Panc1 (cell line): ENCODE results near the gene ADARB2. TPM values are rescaled to one million over a fixed set of nuclear protein-coding genes. Genes with fewer than 3 reads are reported as not detected.

Experiments
- ATAC-seq: fragments of 200-7000 bp; cut with Tn5 transposase; 2 replicates; pipeline ENCODE4 v1.9.1; 2020; ENCODE audit warnings: mild to moderate bottlenecking, moderate library complexity
- BruUV-seq: library from RNA; stranded (reverse); fragments of 400-500 nt; replicated peaks from 2 replicates; lab custom pipeline; 2021; lab: Mats Ljungman, UMichigan
- CTCF ChIA-PET: fragments of 300-600 bp; sonication (Branson Sonifier 250); formaldehyde crosslinking; loops from one replicate; lab custom pipeline; 2022; ENCODE audit warnings: antibody characterized with exemption; lab: Charles Lee
- POLR2A ChIA-PET: fragments of 300-600 bp; sonication (Branson Sonifier 250); formaldehyde crosslinking; loops from one replicate; lab custom pipeline; 2022; ENCODE audit warnings: antibody characterized with exemption; lab: Charles Lee
- DNase-seq: peaks from one replicate; pipeline ENCODE4 v3.0.0-alpha.2; 2010; ENCODE audit warnings: low read depth, low spot score
- H3K27ac ChIP-seq: 2 replicates; pipeline ENCODE4 v1.5.1; 2011; ENCODE audit warnings: mild to moderate bottlenecking, low read length, inconsistent platforms
- H3K27me3 ChIP-seq: fragments of 200-500 bp; sonication (Bioruptor generic); 2 replicates; pipeline ENCODE4 v1.6.0; 2014; ENCODE audit warnings: low read length, inconsistent platforms; ENCODE audit not compliant: control insufficient read depth, insufficient read depth
- H3K36me3 ChIP-seq: fragments of 200-500 bp; sonication (Bioruptor generic); 2 replicates; pipeline ENCODE4 v1.5.1; 2014; ENCODE audit warnings: inconsistent platforms, mild to moderate bottlenecking, low read length, moderate library complexity; ENCODE audit not compliant: control insufficient read depth, insufficient read depth
- H3K4me1 ChIP-seq: 2 replicates; pipeline ENCODE4 v1.5.1; 2011; ENCODE audit warnings: inconsistent platforms, mild to moderate bottlenecking, low read length, moderate library complexity; ENCODE audit not compliant: control insufficient read depth, insufficient read depth
- H3K4me3 ChIP-seq, 2 experiments: 2 replicates each; pipeline ENCODE4 v1.5.1; 2011 to 2012; ENCODE audit warnings: low read depth in 2 of 2, low read length in 2 of 2, mild to moderate bottlenecking in 2 of 2, inconsistent platforms in 1 of 2, moderate library complexity in 1 of 2
- H3K9me3 ChIP-seq: fragments of 200-500 bp; sonication (Bioruptor generic); 2 replicates; pipeline ENCODE4 v1.5.1; 2014; ENCODE audit warnings: low read depth, mild to moderate bottlenecking, inconsistent platforms, low read length, moderate library complexity; ENCODE audit not compliant: control insufficient read depth, insufficient read depth
- CTCF ChIP-seq: fragments of 450-650 bp; IDR thresholded peaks from 2 replicates; pipeline ENCODE4 v1.5.1; 2017; ENCODE audit warnings: mild to moderate bottlenecking
- POLR2AphosphoS5 ChIP-seq: IDR thresholded peaks from 2 replicates; pipeline ENCODE4 v1.6.1; 2012; ENCODE audit warnings: mild to moderate bottlenecking, low read depth, low read length, moderate library complexity
- REST ChIP-seq, 2 experiments: IDR thresholded peaks; 2 replicates each; pipeline ENCODE4 v1.6.1; 2011 to 2012; ENCODE audit warnings: low read depth in 2 of 2, control low read depth in 1 of 2, low read length in 1 of 2, mild to moderate bottlenecking in 1 of 2, moderate library complexity in 1 of 2; ENCODE audit not compliant: insufficient read depth in 1 of 2
- SIN3A ChIP-seq: IDR thresholded peaks from 2 replicates; pipeline ENCODE4 v1.6.1; 2012; ENCODE audit warnings: low read depth, mild to moderate bottlenecking, low read length, moderate library complexity, borderline replicate concordance; ENCODE audit not compliant: insufficient read depth
- TCF7L2 ChIP-seq: IDR thresholded peaks from 2 replicates; pipeline ENCODE4 v1.6.1; 2011; ENCODE audit warnings: mild to moderate bottlenecking, low read depth, low read length, inconsistent platforms
- in situ Hi-C: cut with HindIII; loops from 2 replicates; pipeline ENCODE4 v1.10.0; 2016; ENCODE audit warnings: low sequenced_read_pairs, low pct_unique_long_range_greater_than_20kb
- intact Hi-C: fragments of 100-400 bp; cut with micrococcal nuclease; formaldehyde crosslinking; loops from one replicate; pipeline ENCODE4 v1.10.0; 2022; ENCODE audit not compliant: unreplicated experiment
- total RNA-seq: library from RNA; stranded (reverse); gene quantifications from one replicate; pipeline ENCODE4 v1.2.1, GENCODE V29; 2021; ENCODE audit not compliant: unreplicated experiment

The ADARB2 gene
- total RNA-seq, 1 experiment from 2014 or later: 0.31 TPM

- Histone ChIP-seq H3K9me3 (no peaks in the 10 kb centered on the region), H3K27me3 (no peaks in the 10 kb centered on the region), H3K4me3 (no peak overlapping the region), H3K4me1 (no peaks in the 10 kb centered on the region; the same call in 1 of the 2 replicates), H3K27ac (no peak overlapping the region), H3K36me3 (no peaks in the 10 kb centered on the region)
- POLR2A ChIA-PET: no interaction called here
- TF ChIP-seq CTCF: no peak
- TF ChIP-seq REST (IDR thresholded peaks at IDR 0.05; ENCODE audit: insufficient read depth in 1 of 2, low read depth in 2 of 2, low read length in 1 of 2): no peak
- no peak for TF ChIP-seq POLR2AphosphoS5
- TF ChIP-seq TCF7L2: no peak
- TF ChIP-seq SIN3A: no peak
- intact Hi-C loops (no loop called here), in situ Hi-C loops (no loop called here)
- CTCF ChIA-PET: no interaction called here
- DNase-seq (no peak), ATAC-seq (no peak)
- no TSS peak for BruUV-seq
Measured at GRCh38 chr10:1403508-1404322, 333.6 kb downstream of the ADARB2 start.

- ChIA-PET CTCF (interaction anchor here (0.7 kb wide), 1 partner anchor 950 kb away, joined by 3 read pairs; no protein-coding TSS in a partner anchor), POLR2A (no interaction called here)
- Histone ChIP-seq H3K9me3 (no peaks in the 10 kb centered on the region), H3K36me3 (no peaks in the 10 kb centered on the region), H3K4me3 (no peak overlapping the region), H3K27me3 (no peaks in the 10 kb centered on the region), H3K4me1 (no peaks in the 10 kb centered on the region; the same call in 1 of the 2 replicates), H3K27ac (no peak overlapping the region)
- intact Hi-C loops (no loop called here), in situ Hi-C loops (no loop called here)
- TF ChIP-seq SIN3A (no peak), POLR2AphosphoS5 (no peak)
- ATAC-seq: no peak
- no peak for DNase-seq
- no TSS peak for BruUV-seq
Measured at GRCh38 chr10:1402816-1403507, 334.4 kb downstream of the ADARB2 start.
